Lower leg skin (tissue), 4 donors: ENCODE data around the gene CFAP58. TPM values are rescaled to one million over a fixed set of nuclear protein-coding genes. Genes with fewer than 3 reads are reported as not detected.
A peak's percentile ranks its signal among the peaks of the same experiment; 100 is the strongest.

Experiments used
- DNase-seq, 2 donors: peaks; one replicate each; pipeline ENCODE4 v3.0.0-alpha.2; 2019; ENCODE audit warnings: low spot score in 2 of 2
- H3K4me3 ChIP-seq: fragments of 200-600 bp; sonication (generic); 2 replicates; pipeline ENCODE4 v1.5.1; 2017; ENCODE audit warnings: mild to moderate bottlenecking, low read depth; ENCODE audit not compliant: poor library complexity, severe bottlenecking
- POLR2A ChIP-seq, 2 donors: fragments of 450-650 bp; IDR thresholded peaks; one replicate each; pipeline ENCODE4 v1.6.1; 2016 to 2017; ENCODE audit warnings: antibody characterized with exemption in 2 of 2, mild to moderate bottlenecking in 1 of 2, moderate library complexity in 1 of 2
- WGBS, 2 donors: methylation state at CpG; one replicate each; pipeline ENCODE4 v1.1.5; 2018; 5-methylcytosine and 5-hydroxymethylcytosine counted together
- intact Hi-C: fragments of 100-400 bp; cut with DNase I; formaldehyde crosslinking; loops from one replicate; pipeline ENCODE4 v1.15.0; 2023; ENCODE audit warnings: low total_unique reads
- total RNA-seq, 4 donors: library from RNA; depleted of rRNA; stranded (reverse); fragments of >200 nt; gene quantifications; one replicate each; pipeline ENCODE4 v1.1.0, GENCODE V29; 2016
- TF ChIP-seq, protein P1 (sequence below), 3 donors: fragments of 450-650 bp; IDR thresholded peaks; one replicate each; pipeline ENCODE4 v1.5.1; 2016; ENCODE audit warnings: antibody characterized with exemption in 3 of 3, mild to moderate bottlenecking in 3 of 3, moderate library complexity in 2 of 3

Gene CFAP58
- total RNA-seq, 4 donors from 2014 or later: 0.42 to 0.55 (median 0.44) TPM; not detected in 1

DNA sequence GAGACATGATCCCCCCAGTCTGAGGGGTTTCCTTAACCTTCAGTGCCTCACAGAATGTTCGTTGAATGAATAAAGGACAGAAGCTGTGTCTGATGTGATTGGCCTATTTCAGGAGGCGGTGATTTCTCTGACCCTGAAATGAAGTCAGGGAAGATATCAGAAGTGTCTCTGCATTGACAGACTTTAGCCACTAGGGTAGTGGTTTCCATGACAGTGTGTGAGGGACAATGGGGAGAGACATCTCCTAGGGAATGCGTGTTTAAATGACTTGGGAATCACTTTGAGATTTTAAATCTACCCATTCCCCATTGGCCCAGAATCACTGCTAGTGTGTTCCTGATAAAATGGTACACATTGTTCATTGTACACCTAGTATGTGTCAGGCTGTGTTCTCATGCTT is 132.0 kb downstream of the CFAP58 start:
- no peak for DNase-seq
- WGBS, 2 donors: 86 to 90% methylated on average over 3 of the region's 3 CpGs
- H3K4me3 ChIP-seq: no peak overlapping the region
- intact Hi-C loops: no loop called here
- TF ChIP-seq POLR2A (IDR thresholded peaks at IDR 0.05): no peak
- TF ChIP-seq, protein P1, sequence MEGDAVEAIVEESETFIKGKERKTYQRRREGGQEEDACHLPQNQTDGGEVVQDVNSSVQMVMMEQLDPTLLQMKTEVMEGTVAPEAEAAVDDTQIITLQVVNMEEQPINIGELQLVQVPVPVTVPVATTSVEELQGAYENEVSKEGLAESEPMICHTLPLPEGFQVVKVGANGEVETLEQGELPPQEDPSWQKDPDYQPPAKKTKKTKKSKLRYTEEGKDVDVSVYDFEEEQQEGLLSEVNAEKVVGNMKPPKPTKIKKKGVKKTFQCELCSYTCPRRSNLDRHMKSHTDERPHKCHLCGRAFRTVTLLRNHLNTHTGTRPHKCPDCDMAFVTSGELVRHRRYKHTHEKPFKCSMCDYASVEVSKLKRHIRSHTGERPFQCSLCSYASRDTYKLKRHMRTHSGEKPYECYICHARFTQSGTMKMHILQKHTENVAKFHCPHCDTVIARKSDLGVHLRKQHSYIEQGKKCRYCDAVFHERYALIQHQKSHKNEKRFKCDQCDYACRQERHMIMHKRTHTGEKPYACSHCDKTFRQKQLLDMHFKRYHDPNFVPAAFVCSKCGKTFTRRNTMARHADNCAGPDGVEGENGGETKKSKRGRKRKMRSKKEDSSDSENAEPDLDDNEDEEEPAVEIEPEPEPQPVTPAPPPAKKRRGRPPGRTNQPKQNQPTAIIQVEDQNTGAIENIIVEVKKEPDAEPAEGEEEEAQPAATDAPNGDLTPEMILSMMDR (IDR thresholded peaks at IDR 0.05): no peak

DNA sequence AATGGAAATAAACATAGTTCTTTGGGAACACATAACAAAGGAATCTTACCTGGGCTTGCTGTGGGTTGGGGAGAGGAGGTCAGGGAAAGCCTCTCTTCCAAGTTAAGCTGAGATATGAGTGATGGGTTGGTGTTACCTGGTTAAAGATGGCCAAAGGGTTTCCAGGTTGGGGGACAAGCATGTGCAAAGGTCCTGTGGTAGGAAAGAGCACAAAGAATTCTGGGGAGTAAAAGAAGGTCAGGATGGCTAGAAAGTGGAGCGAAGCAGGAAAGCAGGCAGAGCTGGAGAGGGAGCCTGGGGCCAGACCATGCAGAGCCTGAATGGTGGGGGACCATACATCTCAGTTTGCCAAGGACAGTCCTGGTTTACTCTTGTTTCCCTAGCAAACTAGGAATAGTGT is 133.2 kb downstream of the CFAP58 start:
- WGBS, 2 donors: 96% methylated on average over 1 of the region's 1 CpG
- intact Hi-C loops: no loop called here
- H3K4me3 ChIP-seq: no peak overlapping the region
- no peak for TF ChIP-seq POLR2A (IDR thresholded peaks at IDR 0.05)
- TF ChIP-seq, protein P1 (IDR thresholded peaks at IDR 0.05): no peak
- no peak for DNase-seq

DNA sequence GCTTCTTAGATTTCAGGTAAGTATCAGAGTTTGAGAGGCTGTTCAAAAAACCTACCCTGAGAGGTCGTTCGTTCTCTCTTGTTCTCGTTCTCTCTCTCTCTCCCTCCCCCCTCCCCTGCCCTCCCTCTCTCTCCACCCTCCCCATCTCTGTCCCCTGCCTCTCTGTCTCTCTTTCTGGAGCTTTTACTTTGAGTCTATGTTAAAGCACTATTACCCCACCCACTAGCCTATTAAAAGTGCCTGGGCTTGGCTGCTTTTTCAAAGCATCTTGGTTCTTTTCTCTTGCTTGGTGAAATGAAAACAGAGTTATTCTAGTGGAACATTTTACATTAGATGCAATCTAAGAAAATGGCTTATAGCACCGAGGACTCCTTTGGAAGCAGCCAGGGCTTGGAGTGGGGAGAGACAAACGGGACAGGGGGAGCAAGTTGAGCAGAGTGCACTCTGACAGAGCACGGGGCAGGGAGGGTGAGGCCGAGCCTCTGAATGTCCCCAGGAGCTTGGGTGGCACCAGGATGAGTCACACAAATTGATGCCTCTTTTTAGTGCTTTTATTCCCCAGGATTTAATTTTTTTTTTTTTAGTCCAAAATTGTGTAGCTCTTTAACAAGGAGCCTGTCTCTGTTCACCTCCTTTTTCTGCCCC is 134.3 kb downstream of the CFAP58 start:
- DNase-seq: no peak
- 39% methylated on average over 7 of the region's 7 CpGs for WGBS, 2 donors
- H3K4me3 ChIP-seq: no peak overlapping the region
- intact Hi-C loops: no loop called here
- TF ChIP-seq POLR2A (IDR thresholded peaks at IDR 0.05): no peak
- TF ChIP-seq, protein P1 (IDR thresholded peaks at IDR 0.05): no peak

DNA sequence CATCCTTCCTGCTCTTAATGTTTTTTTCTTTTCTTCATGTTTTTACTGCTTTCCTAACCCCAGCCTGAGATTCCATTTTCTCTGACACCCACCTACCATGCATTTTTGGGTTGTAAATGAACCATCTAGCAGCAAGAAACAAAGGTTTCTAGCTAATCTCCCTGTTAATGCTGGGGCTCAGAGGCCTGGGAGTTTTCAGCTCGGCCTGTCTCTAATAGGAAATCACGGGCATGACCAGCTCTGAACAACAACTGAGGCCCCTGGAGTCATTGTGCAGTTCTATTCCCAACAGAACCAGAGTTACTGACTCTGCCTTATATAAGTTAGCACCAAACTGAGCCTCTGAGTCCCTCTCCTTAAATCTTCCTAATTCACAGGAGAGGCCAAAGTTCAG is 134.8 kb downstream of the CFAP58 start:
- intact Hi-C loops: no loop called here
- TF ChIP-seq POLR2A (IDR thresholded peaks at IDR 0.05): no peak
- TF ChIP-seq, protein P1 (IDR thresholded peaks at IDR 0.05): no peak
- 86 to 88% methylated on average over 2 of the region's 2 CpGs for WGBS, 2 donors
- no peak for DNase-seq
- no peak overlapping the region for H3K4me3 ChIP-seq

DNA sequence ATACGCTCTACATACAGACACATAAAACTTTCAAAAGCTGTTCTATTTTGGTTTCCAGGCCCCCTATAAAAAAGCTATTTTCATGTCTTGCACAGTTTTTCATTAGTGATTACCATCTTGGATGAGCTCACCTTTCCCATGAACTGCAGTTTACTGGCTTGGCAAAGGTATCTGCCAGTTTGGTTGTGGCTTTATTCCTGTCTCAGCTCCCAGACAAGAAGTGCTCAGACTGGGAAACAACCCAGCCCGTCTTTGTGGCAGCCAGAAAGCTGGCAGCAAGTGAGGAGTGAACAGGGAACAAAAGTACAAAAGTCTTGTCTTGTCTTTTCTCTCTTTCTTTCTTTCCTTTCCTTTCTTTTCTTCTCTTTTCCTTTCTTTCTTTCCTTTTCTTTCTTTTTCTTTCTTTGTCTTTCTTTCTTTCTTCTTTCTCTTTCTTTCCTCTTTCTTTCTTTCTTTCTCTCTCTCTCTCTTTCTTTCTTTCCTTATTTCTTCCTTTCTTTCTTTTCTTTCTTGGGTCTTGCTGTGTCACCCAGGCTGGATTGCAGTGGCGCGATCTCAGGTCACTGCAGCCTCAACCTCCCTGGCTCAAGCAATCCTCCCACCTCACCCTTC is 138.8 kb downstream of the CFAP58 start:
- H3K4me3 ChIP-seq: no peak overlapping the region
- TF ChIP-seq POLR2A (IDR thresholded peaks at IDR 0.05): no peak
- TF ChIP-seq, protein P1 (IDR thresholded peaks at IDR 0.05): no peak
- DNase-seq: peak in 1 of 2 donors; percentile 49
- 61 to 62% methylated on average over 4 of the region's 4 CpGs for WGBS, 2 donors
- intact Hi-C loops: no loop called here
